Hepatocyte (in vitro differentiated cells): ENCODE results near the gene MFAP2.

ENCODE experiments used
- CTCF ChIP-seq: fragments of 200-600 bp; sonication (generic); IDR thresholded peaks from 2 replicates; pipeline ENCODE4 v1.5.1; 2016; ENCODE audit warnings: antibody characterized with exemption, mild to moderate bottlenecking; ENCODE audit not compliant: poor library complexity
- EZH2 ChIP-seq: fragments of 200-600 bp; sonication (generic); IDR thresholded peaks from 2 replicates; pipeline ENCODE4 v1.6.1; 2016; ENCODE audit warnings: antibody characterized with exemption, mild to moderate bottlenecking, borderline replicate concordance
- EZH2phosphoT487 ChIP-seq: fragments of 200-600 bp; sonication (generic); IDR thresholded peaks from one replicate; pipeline ENCODE4 v1.6.1; 2018; ENCODE audit warnings: antibody characterized with exemption, mild to moderate bottlenecking, low read depth, moderate library complexity; ENCODE audit not compliant: unreplicated experiment, severe bottlenecking

GRCh38 chr1:17008208-17008855 is 27.9 kb upstream of the MFAP2 start:
- TF ChIP-seq CTCF = no peak
- TF ChIP-seq EZH2 = no peak
- no peak for TF ChIP-seq EZH2phosphoT487
